Nephron progenitor cell (in vitro differentiated cells): ENCODE data around the gene STOML2.
"Not testable (repeated sequence)": the region's sequence is repeated elsewhere in the genome, so short reads cannot be mapped to it uniquely, and the experiment has no call there.

ENCODE experiments used
- DNase-seq: peaks from one replicate; pipeline ENCODE4 v3.0.0; 2021
- H3K27ac Mint-ChIP-seq: 2 replicates; pipeline ENCODE4 v1.8.0; 2021; ENCODE audit warnings: mild to moderate bottlenecking, moderate library complexity, mixed read lengths
- H3K27me3 Mint-ChIP-seq: 2 replicates; pipeline ENCODE4 v1.8.0; 2021; ENCODE audit warnings: mild to moderate bottlenecking, low read depth, mixed read lengths; ENCODE audit not compliant: poor library complexity
- H3K36me3 Mint-ChIP-seq: 2 replicates; pipeline ENCODE4 v1.8.0; 2021; ENCODE audit warnings: low read depth, mixed read lengths
- H3K4me1 Mint-ChIP-seq: 2 replicates; pipeline ENCODE4 v1.8.0; 2021; ENCODE audit warnings: mixed read lengths
- H3K4me3 Mint-ChIP-seq: 2 replicates; pipeline ENCODE4 v1.8.0; 2021; ENCODE audit warnings: mild to moderate bottlenecking, moderate library complexity, mixed read lengths
- H3K9me3 Mint-ChIP-seq: 2 replicates; pipeline ENCODE4 v1.8.0; 2021; ENCODE audit warnings: mild to moderate bottlenecking, moderate library complexity, mixed read lengths
- TF ChIP-seq, protein P1 (sequence below): fragments of 200-600 bp; sonication (generic); IDR thresholded peaks from 2 replicates; pipeline ENCODE4 v1.5.0; 2021; ENCODE audit warnings: antibody characterized with exemption

The STOML2 gene

DNA sequence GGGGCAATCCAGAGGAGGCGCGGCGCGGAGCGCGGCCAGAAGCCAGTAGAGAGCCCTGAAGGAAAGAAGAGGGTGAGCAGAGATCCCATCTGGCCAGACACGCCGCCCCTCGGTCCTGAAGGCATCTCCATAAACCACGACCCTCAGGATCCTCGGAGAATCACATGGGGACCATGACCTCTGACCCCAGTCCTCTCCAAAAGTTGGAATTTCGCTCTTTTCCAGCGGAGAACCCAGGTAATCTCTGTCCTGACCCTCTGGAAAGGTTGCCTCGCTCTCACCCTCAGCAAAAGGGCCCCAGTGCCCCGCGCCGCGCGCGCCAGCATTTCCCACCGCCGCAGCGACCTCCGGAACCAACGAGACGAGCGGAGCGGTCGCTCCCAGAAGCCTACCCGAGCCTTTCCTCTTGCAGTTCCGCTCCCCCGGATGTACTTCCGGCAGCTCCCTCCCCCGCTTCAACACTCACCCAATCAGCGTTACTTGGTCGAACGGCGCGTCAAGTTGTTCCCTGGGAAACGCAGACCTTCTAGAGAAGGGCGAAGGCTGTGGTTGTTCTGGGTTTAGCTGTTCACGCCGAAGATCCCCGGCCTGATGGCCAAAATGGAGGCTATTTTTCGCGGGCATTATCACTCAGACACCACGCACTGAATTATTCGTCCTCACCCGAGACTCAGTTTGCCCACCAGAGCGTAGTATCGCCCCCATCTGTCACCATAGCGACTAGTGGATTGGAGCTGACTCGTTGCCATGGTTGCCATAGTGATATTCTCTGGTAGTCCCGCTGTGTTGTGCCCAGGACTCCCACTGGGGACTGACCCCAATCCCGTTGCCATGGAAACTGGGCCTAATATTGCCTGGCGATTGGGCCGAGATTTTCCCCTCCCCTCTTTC, at the start of gene STOML2:
Gene STOML2 (minus strand): TSS at position 363 of the 891 bp plus-strand sequence. CDS start 37 bp downstream, at position 326.
- peak; percentile 89 for DNase-seq
- Mint-ChIP-seq H3K4me1 (peaks cover 45% of the 10 kb centered on the region), H3K27me3 (no peaks in the 10 kb centered on the region), H3K27ac (peak within 1 kb of the TSS; percentile 100), H3K36me3 (peaks cover 44% of the 10 kb centered on the region), H3K4me3 (peak within 1 kb of the TSS; percentile 98), H3K9me3 (no peaks in the 10 kb centered on the region)
- TF ChIP-seq, protein P1, sequence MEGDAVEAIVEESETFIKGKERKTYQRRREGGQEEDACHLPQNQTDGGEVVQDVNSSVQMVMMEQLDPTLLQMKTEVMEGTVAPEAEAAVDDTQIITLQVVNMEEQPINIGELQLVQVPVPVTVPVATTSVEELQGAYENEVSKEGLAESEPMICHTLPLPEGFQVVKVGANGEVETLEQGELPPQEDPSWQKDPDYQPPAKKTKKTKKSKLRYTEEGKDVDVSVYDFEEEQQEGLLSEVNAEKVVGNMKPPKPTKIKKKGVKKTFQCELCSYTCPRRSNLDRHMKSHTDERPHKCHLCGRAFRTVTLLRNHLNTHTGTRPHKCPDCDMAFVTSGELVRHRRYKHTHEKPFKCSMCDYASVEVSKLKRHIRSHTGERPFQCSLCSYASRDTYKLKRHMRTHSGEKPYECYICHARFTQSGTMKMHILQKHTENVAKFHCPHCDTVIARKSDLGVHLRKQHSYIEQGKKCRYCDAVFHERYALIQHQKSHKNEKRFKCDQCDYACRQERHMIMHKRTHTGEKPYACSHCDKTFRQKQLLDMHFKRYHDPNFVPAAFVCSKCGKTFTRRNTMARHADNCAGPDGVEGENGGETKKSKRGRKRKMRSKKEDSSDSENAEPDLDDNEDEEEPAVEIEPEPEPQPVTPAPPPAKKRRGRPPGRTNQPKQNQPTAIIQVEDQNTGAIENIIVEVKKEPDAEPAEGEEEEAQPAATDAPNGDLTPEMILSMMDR, result no peak

GRCh38 chr9:35147941-35148563, 45.1 kb upstream of the STOML2 start:
- not testable (repeated sequence) for H3K36me3 Mint-ChIP-seq, H3K4me3 Mint-ChIP-seq, H3K27me3 Mint-ChIP-seq, H3K27ac Mint-ChIP-seq, DNase-seq, H3K4me1 Mint-ChIP-seq
- peaks cover 59% of the 10 kb centered on the region for H3K9me3 Mint-ChIP-seq

GRCh38 chr9:35142037-35142436, 39.1 kb upstream of the STOML2 start:
- TF ChIP-seq, protein P1, result no peak
- H3K9me3 Mint-ChIP-seq, result peaks cover 59% of the 10 kb centered on the region
- no peak overlapping the region for H3K27ac Mint-ChIP-seq
- no peaks in the 10 kb centered on the region for H3K4me1 Mint-ChIP-seq
- H3K27me3 Mint-ChIP-seq, result peaks cover 7% of the 10 kb centered on the region
- no peak for DNase-seq
- no peaks in the 10 kb centered on the region for H3K36me3 Mint-ChIP-seq
- H3K4me3 Mint-ChIP-seq, result no peak overlapping the region

DNA sequence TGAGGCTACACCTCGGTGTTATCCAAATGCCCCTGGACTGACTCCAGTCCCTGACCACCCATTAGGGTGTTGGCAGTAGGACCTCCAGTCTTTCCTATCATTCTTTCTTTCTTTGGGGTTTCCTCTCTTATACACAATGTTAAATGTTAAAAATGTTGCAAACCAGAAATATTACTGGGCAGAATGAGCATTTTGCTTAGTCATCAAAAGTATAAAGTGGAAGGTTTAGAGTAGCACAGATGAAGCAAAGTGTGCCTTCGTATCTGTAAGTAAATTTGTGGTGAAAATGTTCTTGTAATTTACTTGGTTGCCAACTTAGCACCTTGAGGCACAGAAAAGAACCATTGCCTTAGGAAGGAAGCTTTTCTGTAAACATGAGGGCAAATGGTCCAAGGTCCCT, 37.2 kb upstream of the STOML2 start:
- no peaks in the 10 kb centered on the region for H3K36me3 Mint-ChIP-seq
- H3K27ac Mint-ChIP-seq, result no peak overlapping the region
- TF ChIP-seq, protein P1, result no peak
- H3K9me3 Mint-ChIP-seq, result peaks cover 56% of the 10 kb centered on the region
- peaks cover 7% of the 10 kb centered on the region for H3K27me3 Mint-ChIP-seq
- DNase-seq, result no peak
- H3K4me3 Mint-ChIP-seq, result no peak overlapping the region
- no peaks in the 10 kb centered on the region for H3K4me1 Mint-ChIP-seq

DNA sequence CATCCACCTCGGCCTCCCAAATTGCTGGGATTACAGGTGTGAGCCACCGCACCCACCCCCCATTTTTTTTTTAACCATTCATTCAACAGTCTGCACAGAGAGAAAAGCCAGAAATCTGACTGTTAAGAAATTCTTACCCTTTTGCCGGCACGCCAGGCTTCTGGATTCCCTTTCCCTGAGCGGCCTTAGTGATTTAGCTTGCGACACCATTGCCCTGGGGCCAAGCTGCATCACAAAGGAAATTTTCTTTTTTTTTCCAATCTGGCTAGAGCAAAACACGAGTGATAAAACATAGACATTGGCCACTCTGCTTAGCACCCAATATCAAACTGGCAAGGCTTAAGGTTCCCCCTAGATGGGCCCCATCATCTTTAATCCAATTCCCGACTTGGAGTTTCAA, 33.9 kb upstream of the STOML2 start:
- Mint-ChIP-seq H3K4me3 (no peak overlapping the region), H3K27me3 (peaks cover 11% of the 10 kb centered on the region), H3K27ac (no peak overlapping the region), H3K9me3 (peaks cover 52% of the 10 kb centered on the region), H3K36me3 (no peaks in the 10 kb centered on the region), H3K4me1 (no peaks in the 10 kb centered on the region)
- TF ChIP-seq, protein P1, result no peak
- DNase-seq, result no peak

DNA sequence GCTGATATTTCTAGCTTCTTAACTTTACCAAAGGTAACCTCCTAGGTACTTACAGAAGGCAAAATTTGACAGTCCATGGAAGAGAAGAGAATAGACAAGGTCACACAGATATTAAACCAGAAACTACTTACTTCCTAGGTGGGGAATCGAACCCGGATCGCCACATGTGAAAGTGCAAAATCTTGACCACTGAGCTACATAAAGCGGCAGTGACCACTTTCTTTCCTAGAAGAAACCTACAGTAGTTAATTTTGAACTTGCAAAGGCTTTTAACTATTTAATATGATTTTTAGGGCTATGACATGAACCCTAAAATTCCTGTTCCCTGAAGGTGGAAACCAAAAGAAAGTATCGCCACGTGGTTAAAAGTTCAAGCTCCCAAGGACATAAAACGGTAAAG, 33.1 kb upstream of the STOML2 start:
- peaks cover 53% of the 10 kb centered on the region for H3K9me3 Mint-ChIP-seq
- H3K4me3 Mint-ChIP-seq, result no peak overlapping the region

More for the DNA sequence above, 33.1 kb upstream of the STOML2 start:
- Mint-ChIP-seq H3K36me3 (no peaks in the 10 kb centered on the region), H3K4me1 (no peaks in the 10 kb centered on the region), H3K27ac (no peak overlapping the region), H3K27me3 (peaks cover 11% of the 10 kb centered on the region)
- DNase-seq, result no peak
- TF ChIP-seq, protein P1, result no peak
